ENCODE results near the gene MAGEF1. TPM values are rescaled to one million over a fixed set of nuclear protein-coding genes. Genes with fewer than 3 reads are reported as not detected.
A peak's percentile ranks its signal among the peaks of the same experiment; 100 is the strongest.

The MAGEF1 gene, protein sequence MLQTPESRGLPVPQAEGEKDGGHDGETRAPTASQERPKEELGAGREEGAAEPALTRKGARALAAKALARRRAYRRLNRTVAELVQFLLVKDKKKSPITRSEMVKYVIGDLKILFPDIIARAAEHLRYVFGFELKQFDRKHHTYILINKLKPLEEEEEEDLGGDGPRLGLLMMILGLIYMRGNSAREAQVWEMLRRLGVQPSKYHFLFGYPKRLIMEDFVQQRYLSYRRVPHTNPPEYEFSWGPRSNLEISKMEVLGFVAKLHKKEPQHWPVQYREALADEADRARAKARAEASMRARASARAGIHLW
- 100 to 1,000 TPM in 2 of 8 experiments, 10 to 100 TPM in 6; 52.0 to 118 (median 81.4) TPM for total RNA-seq

GRCh38 chr3:184711493-184712247, at the start of gene MAGEF1:
Gene MAGEF1 (minus strand): TSS chr3:184712064. CDS start chr3:184711821, 243 bp downstream.
- ATAC-seq (replicated peaks in 6 of 8), result peak; percentile 86 to 94 (median 91)
- Histone ChIP-seq H3K27ac (peak within 1 kb of the TSS; percentile 97 to 100), H3K4me3 (peak within 1 kb of the TSS; percentile 73 to 99 (median 86)), H3K4me1 (replicated peaks in 1 of 2) (peaks cover 5 to 13% of the 10 kb centered on the region in 2 donors)
- in situ Hi-C loops (cut with MboI; ENCODE audit: low pct_unique_long_range_greater_than_20kb in 2 of 9, low sequenced_read_pairs in 9 of 9, unreplicated experiment in 9 of 9), result loop anchor here in 1 of 9 experiments (25.0 kb wide), 1 partner anchor 124 kb away; no protein-coding TSS in a partner anchor
- WGBS, 10 experiments, result 0 to 3% (median 0%) methylated on average over 4 to 13 of the region's 67 CpGs; no CpG with 5 or more reads in 6 of the 10 experiments

DNA sequence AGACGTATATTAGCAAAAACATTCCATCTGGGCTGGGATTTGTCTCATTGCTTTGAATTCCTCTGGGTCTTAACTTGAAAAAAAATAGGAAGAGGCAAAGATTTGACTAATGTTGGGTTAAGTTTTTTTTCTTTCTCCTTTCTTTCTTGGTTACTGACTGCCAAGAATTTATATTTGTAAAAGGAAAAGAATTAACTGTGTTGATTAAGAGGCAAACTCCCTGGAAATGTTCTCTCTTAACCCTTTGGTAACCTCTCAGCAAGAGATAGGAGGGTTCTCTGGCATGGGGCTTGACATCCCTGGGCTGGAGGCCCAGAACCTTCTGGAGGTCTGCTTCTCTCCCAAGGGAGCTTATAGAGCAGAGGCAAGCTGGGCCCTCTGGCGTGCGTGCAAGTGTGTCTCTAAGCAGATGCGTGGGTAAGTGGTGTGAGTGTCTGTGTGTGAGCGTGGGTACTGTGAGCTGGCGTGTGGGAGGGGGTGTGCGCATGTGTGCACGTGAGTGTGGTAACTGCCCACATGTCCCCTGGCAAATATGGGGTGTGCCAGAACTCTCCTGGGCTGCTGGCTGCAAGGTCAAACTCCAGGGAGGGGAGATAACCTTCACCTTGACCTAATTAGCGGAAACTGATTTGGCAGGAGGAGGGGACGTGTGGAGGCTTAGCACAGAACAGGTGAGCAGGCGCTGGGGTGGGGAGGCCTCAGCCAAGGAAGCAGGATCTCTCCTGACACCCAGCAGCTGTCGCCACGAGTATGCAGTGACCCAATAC, 49.4 kb upstream of the MAGEF1 start:
- 0 to 100% (median 86%) methylated on average over 1 to 10 of the region's 13 CpGs; no CpG with 5 or more reads in 3 of the 10 experiments for WGBS, 10 experiments
- Histone ChIP-seq H3K27ac (no peak overlapping the region), H3K4me1 (replicated peaks in 1 of 2) (peaks cover 20 to 26% of the 10 kb centered on the region in 2 donors), H3K4me3 (no peak overlapping the region)
- in situ Hi-C loops (cut with MboI; ENCODE audit: low pct_unique_long_range_greater_than_20kb in 2 of 9, low sequenced_read_pairs in 9 of 9, unreplicated experiment in 9 of 9), result loop anchor here in 1 of 9 experiments (25.0 kb wide), 1 partner anchor 399 kb away; the partner anchor contains the start of genes CLCN2 and POLR2H
- peak in 1 of 8 experiments; percentile 4 for ATAC-seq (replicated peaks in 6 of 8)

GRCh38 chr3:184760337-184761074, 48.6 kb upstream of the MAGEF1 start:
- ATAC-seq (replicated peaks in 6 of 8), result peak in 2 of 8 experiments; percentile 4 to 23
- Histone ChIP-seq H3K27ac (no peak overlapping the region), H3K4me3 (no peak overlapping the region), H3K4me1 (replicated peaks in 1 of 2) (peaks cover 26 to 33% of the 10 kb centered on the region in 2 donors)
- 22 to 93% (median 76%) methylated on average over 1 to 5 of the region's 8 CpGs; no CpG with 5 or more reads in 4 of the 10 experiments for WGBS, 10 experiments
- in situ Hi-C loops (cut with MboI; ENCODE audit: low pct_unique_long_range_greater_than_20kb in 2 of 9, low sequenced_read_pairs in 9 of 9, unreplicated experiment in 9 of 9), result loop anchor here in 1 of 9 experiments (25.0 kb wide), 1 partner anchor 398 kb away; the partner anchor contains the start of genes CLCN2 and POLR2H

GRCh38 chr3:184759666-184760200, 47.9 kb upstream of the MAGEF1 start:
- H3K4me3 ChIP-seq, result no peak overlapping the region
- H3K4me1 ChIP-seq (replicated peaks in 1 of 2), result peaks cover 26 to 34% of the 10 kb centered on the region in 2 donors
- in situ Hi-C loops (cut with MboI; ENCODE audit: low pct_unique_long_range_greater_than_20kb in 2 of 9, low sequenced_read_pairs in 9 of 9, unreplicated experiment in 9 of 9), result loop anchor here in 1 of 9 experiments (25.0 kb wide), 1 partner anchor 397 kb away; the partner anchor contains the start of genes CLCN2 and POLR2H
- WGBS, 10 experiments, result 92% methylated on average over 2 of the region's 14 CpGs; no CpG with 5 or more reads in 9 of the 10 experiments
- no peak for ATAC-seq (replicated peaks in 6 of 8)
- no peak overlapping the region for H3K27ac ChIP-seq

- H3K4me3 ChIP-seq, result no peak overlapping the region
- no peak overlapping the region for H3K27ac ChIP-seq
- peaks cover 26 to 34% of the 10 kb centered on the region in 2 donors for H3K4me1 ChIP-seq (replicated peaks in 1 of 2)
- in situ Hi-C loops (cut with MboI; ENCODE audit: low pct_unique_long_range_greater_than_20kb in 2 of 9, low sequenced_read_pairs in 9 of 9, unreplicated experiment in 9 of 9), result loop anchor here in 1 of 9 experiments (25.0 kb wide), 1 partner anchor 396 kb away; the partner anchor contains the start of genes CLCN2 and POLR2H
- no peak for ATAC-seq (replicated peaks in 6 of 8)
- 80 to 97% (median 86%) methylated on average over 1 to 5 of the region's 11 CpGs; no CpG with 5 or more reads in 6 of the 10 experiments for WGBS, 10 experiments
Observed at GRCh38 chr3:184758056-184758455, 46.2 kb upstream of the MAGEF1 start.

- in situ Hi-C loops (cut with MboI; ENCODE audit: low pct_unique_long_range_greater_than_20kb in 2 of 9, low sequenced_read_pairs in 9 of 9, unreplicated experiment in 9 of 9), result loop anchor here in 1 of 9 experiments (25.0 kb wide), 1 partner anchor 395 kb away; the partner anchor contains the start of genes CLCN2 and POLR2H
- Histone ChIP-seq H3K4me1 (replicated peaks in 1 of 2) (peaks cover 30 to 34% of the 10 kb centered on the region in 2 donors), H3K27ac (peak overlapping the region; percentile 62 to 67), H3K4me3 (no peak overlapping the region)
- peak; percentile 70 to 91 (median 81) for ATAC-seq (replicated peaks in 6 of 8)
- 7 to 57% (median 25%) methylated on average over 1 to 8 of the region's 17 CpGs; no CpG with 5 or more reads in 2 of the 10 experiments for WGBS, 10 experiments
Observed at GRCh38 chr3:184757022-184757651, 45.3 kb upstream of the MAGEF1 start.

DNA sequence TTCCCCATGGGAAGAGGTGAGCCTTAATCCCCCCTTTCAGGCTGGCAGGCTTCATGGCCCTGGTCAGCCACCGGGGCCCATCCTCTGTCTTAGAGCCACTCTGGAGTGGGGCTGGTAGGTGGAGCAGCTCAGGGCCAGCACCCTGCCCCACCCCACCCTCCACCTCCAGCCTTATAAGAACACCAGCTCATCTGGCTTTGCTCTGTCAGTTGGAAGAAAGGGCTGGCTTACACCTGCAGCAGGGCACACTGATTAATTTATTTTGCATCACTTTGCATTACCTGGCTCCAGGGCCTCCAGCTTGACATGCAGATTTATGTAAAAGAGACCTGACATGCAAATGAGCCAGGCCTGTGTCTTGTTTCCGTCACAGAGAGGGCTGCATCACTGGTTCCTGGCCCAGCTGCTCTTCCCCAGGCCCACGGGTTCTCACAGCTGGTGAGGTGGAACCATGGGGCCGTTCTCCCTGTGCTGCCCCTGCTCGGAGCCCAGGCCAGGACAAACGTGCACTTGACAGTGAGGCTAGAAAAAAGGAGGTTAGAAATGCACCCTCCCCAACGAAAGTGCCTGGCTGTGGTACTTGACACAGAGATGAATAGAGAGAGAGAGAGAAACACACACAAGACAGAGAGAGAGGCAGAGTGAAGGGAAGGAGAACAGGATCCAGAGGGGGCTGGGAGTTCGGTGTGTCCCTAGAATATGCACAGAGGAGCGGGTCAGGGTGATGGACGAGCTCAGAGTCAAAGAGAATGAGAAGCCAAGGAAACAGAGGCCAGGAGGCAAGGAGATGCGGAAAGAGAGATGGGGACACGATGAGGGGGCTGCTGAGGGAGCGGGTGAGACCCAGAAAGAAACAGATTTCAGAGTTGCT, 44.5 kb upstream of the MAGEF1 start:
- peak; percentile 40 to 80 (median 70) for ATAC-seq (replicated peaks in 6 of 8)
- WGBS, 10 experiments, result 6 to 50% (median 11%) methylated on average over 2 to 11 of the region's 13 CpGs

GRCh38 chr3:184755315-184755731, 43.5 kb upstream of the MAGEF1 start:
- Histone ChIP-seq H3K4me1 (replicated peaks in 1 of 2) (peaks cover 32 to 45% of the 10 kb centered on the region in 2 donors), H3K4me3 (no peak overlapping the region), H3K27ac (no peak overlapping the region)
- in situ Hi-C loops (cut with MboI; ENCODE audit: low pct_unique_long_range_greater_than_20kb in 2 of 9, low sequenced_read_pairs in 9 of 9, unreplicated experiment in 9 of 9), result loop anchor here in 1 of 9 experiments (25.0 kb wide), 1 partner anchor 393 kb away; the partner anchor contains the start of genes CLCN2 and POLR2H
- no peak for ATAC-seq (replicated peaks in 6 of 8)
- WGBS, 10 experiments, result 45 to 100% (median 75%) methylated on average over 1 to 5 of the region's 8 CpGs; no CpG with 5 or more reads in 5 of the 10 experiments

More for the DNA sequence above, 44.5 kb upstream of the MAGEF1 start:
- H3K4me1 ChIP-seq (replicated peaks in 1 of 2), result peaks cover 27 to 36% of the 10 kb centered on the region in 2 donors
- no peak overlapping the region for H3K4me3 ChIP-seq
- H3K27ac ChIP-seq, result peak overlapping the region; percentile 62 to 67
- in situ Hi-C loops (cut with MboI; ENCODE audit: low pct_unique_long_range_greater_than_20kb in 2 of 9, low sequenced_read_pairs in 9 of 9, unreplicated experiment in 9 of 9), result loop anchor here in 1 of 9 experiments (25.0 kb wide), 1 partner anchor 394 kb away; the partner anchor contains the start of genes CLCN2 and POLR2H

GRCh38 chr3:184752361-184752760, 40.5 kb upstream of the MAGEF1 start:
- ATAC-seq (replicated peaks in 6 of 8), result no peak
- H3K4me3 ChIP-seq, result no peak overlapping the region
- H3K27ac ChIP-seq, result no peak overlapping the region
- in situ Hi-C loops (cut with MboI; ENCODE audit: low pct_unique_long_range_greater_than_20kb in 2 of 9, low sequenced_read_pairs in 9 of 9, unreplicated experiment in 9 of 9), result loop anchor here in 1 of 9 experiments (25.0 kb wide), 1 partner anchor 390 kb away; the partner anchor contains the start of genes CLCN2 and POLR2H
- whole genome bisulfite sequencing, 10 experiments, result 64 to 100% (median 93%) methylated on average over 1 to 5 of the region's 5 CpGs; no CpG with 5 or more reads in 5 of the 10 experiments
- peaks cover 36 to 51% of the 10 kb centered on the region in 2 donors for H3K4me1 ChIP-seq (replicated peaks in 1 of 2)
